ENCODE results near the gene ZNF839.
"Not testable (repeated sequence)": the region's sequence is repeated elsewhere in the genome, so short reads cannot be mapped to it uniquely, and the experiment has no call there.

Gene ZNF839

GRCh38 chr14:102335163-102335562 lies 15.6 kb downstream of the ZNF839 start:
- no peaks in the 10 kb centered on the region for H3K4me1 ChIP-seq (ENCODE audit: control insufficient read depth, insufficient read depth, low read length, poor library complexity, severe bottlenecking)
- H3K27ac ChIP-seq (ENCODE audit: insufficient read depth, low read length, poor library complexity, severe bottlenecking) = no peak overlapping the region
- no peaks in the 10 kb centered on the region for H3K9me3 ChIP-seq (ENCODE audit: control insufficient read depth, low read length)
- no peak for DNase-seq
- H3K4me3 ChIP-seq (ENCODE audit: insufficient read depth, low read depth, low read length, poor library complexity, severe bottlenecking) = no peak overlapping the region
- H3K36me3 ChIP-seq (ENCODE audit: control insufficient read depth, insufficient read depth, low read length) = peaks cover 24% of the 10 kb centered on the region
- H3K27me3 ChIP-seq (replicated peaks; ENCODE audit: control insufficient read depth, insufficient read depth, low read length, poor library complexity, severe bottlenecking) = no peaks in the 10 kb centered on the region

GRCh38 chr14:102338724-102339123 lies 19.2 kb downstream of the ZNF839 start:
- DNase-seq = no peak
- H3K27me3 ChIP-seq (replicated peaks; ENCODE audit: control insufficient read depth, insufficient read depth, low read length, poor library complexity, severe bottlenecking) = no peaks in the 10 kb centered on the region
- H3K4me1 ChIP-seq (ENCODE audit: control insufficient read depth, insufficient read depth, low read length, poor library complexity, severe bottlenecking) = no peaks in the 10 kb centered on the region
- no peaks in the 10 kb centered on the region for H3K9me3 ChIP-seq (ENCODE audit: control insufficient read depth, low read length)
- H3K36me3 ChIP-seq (ENCODE audit: control insufficient read depth, insufficient read depth, low read length) = peaks cover 20% of the 10 kb centered on the region
- no peak overlapping the region for H3K27ac ChIP-seq (ENCODE audit: insufficient read depth, low read length, poor library complexity, severe bottlenecking)
- no peak overlapping the region for H3K4me3 ChIP-seq (ENCODE audit: insufficient read depth, low read depth, low read length, poor library complexity, severe bottlenecking)

- Histone ChIP-seq H3K36me3 (ENCODE audit: control insufficient read depth, insufficient read depth, low read length) (peaks cover 17% of the 10 kb centered on the region), H3K4me3 (ENCODE audit: insufficient read depth, low read depth, low read length, poor library complexity, severe bottlenecking) (no peak overlapping the region), H3K27me3 (replicated peaks; ENCODE audit: control insufficient read depth, insufficient read depth, low read length, poor library complexity, severe bottlenecking) (no peaks in the 10 kb centered on the region), H3K9me3 (ENCODE audit: control insufficient read depth, low read length) (no peaks in the 10 kb centered on the region), H3K27ac (ENCODE audit: insufficient read depth, low read length, poor library complexity, severe bottlenecking) (no peak overlapping the region), H3K4me1 (ENCODE audit: control insufficient read depth, insufficient read depth, low read length, poor library complexity, severe bottlenecking) (no peaks in the 10 kb centered on the region)
- no peak for DNase-seq
Measured at GRCh38 chr14:102341566-102341965, 22.0 kb downstream of the ZNF839 start.

GRCh38 chr14:102342238-102342637 lies 22.7 kb downstream of the ZNF839 start:
- Histone ChIP-seq H3K9me3 (ENCODE audit: control insufficient read depth, low read length) (no peaks in the 10 kb centered on the region), H3K27ac (ENCODE audit: insufficient read depth, low read length, poor library complexity, severe bottlenecking) (no peak overlapping the region), H3K27me3 (replicated peaks; ENCODE audit: control insufficient read depth, insufficient read depth, low read length, poor library complexity, severe bottlenecking) (no peaks in the 10 kb centered on the region), H3K4me1 (ENCODE audit: control insufficient read depth, insufficient read depth, low read length, poor library complexity, severe bottlenecking) (no peaks in the 10 kb centered on the region), H3K36me3 (ENCODE audit: control insufficient read depth, insufficient read depth, low read length) (peaks cover 17% of the 10 kb centered on the region), H3K4me3 (ENCODE audit: insufficient read depth, low read depth, low read length, poor library complexity, severe bottlenecking) (no peak overlapping the region)
- DNase-seq = no peak

- no peaks in the 10 kb centered on the region for H3K9me3 ChIP-seq (ENCODE audit: control insufficient read depth, low read length)
- H3K36me3 ChIP-seq (ENCODE audit: control insufficient read depth, insufficient read depth, low read length) = peaks cover 29% of the 10 kb centered on the region
- no peaks in the 10 kb centered on the region for H3K4me1 ChIP-seq (ENCODE audit: control insufficient read depth, insufficient read depth, low read length, poor library complexity, severe bottlenecking)
- H3K27me3 ChIP-seq (replicated peaks; ENCODE audit: control insufficient read depth, insufficient read depth, low read length, poor library complexity, severe bottlenecking) = no peaks in the 10 kb centered on the region
- no peak for DNase-seq
- no peak overlapping the region for H3K27ac ChIP-seq (ENCODE audit: insufficient read depth, low read length, poor library complexity, severe bottlenecking)
- no peak overlapping the region for H3K4me3 ChIP-seq (ENCODE audit: insufficient read depth, low read depth, low read length, poor library complexity, severe bottlenecking)
Measured at GRCh38 chr14:102344084-102344483, 24.5 kb downstream of the ZNF839 start.

- no peaks in the 10 kb centered on the region for H3K27me3 ChIP-seq (replicated peaks; ENCODE audit: control insufficient read depth, insufficient read depth, low read length, poor library complexity, severe bottlenecking)
- no peak overlapping the region for H3K27ac ChIP-seq (ENCODE audit: insufficient read depth, low read length, poor library complexity, severe bottlenecking)
- H3K36me3 ChIP-seq (ENCODE audit: control insufficient read depth, insufficient read depth, low read length) = peaks cover 33% of the 10 kb centered on the region
- H3K4me3 ChIP-seq (ENCODE audit: insufficient read depth, low read depth, low read length, poor library complexity, severe bottlenecking) = no peak overlapping the region
- H3K9me3 ChIP-seq (ENCODE audit: control insufficient read depth, low read length) = no peaks in the 10 kb centered on the region
- no peaks in the 10 kb centered on the region for H3K4me1 ChIP-seq (ENCODE audit: control insufficient read depth, insufficient read depth, low read length, poor library complexity, severe bottlenecking)
- no peak for DNase-seq
Measured at GRCh38 chr14:102344485-102344884, 24.9 kb downstream of the ZNF839 start.

- H3K9me3 ChIP-seq (ENCODE audit: control insufficient read depth, low read length) = no peaks in the 10 kb centered on the region
- no peaks in the 10 kb centered on the region for H3K27me3 ChIP-seq (replicated peaks; ENCODE audit: control insufficient read depth, insufficient read depth, low read length, poor library complexity, severe bottlenecking)
- H3K36me3 ChIP-seq (ENCODE audit: control insufficient read depth, insufficient read depth, low read length) = peaks cover 37% of the 10 kb centered on the region
- H3K4me1 ChIP-seq (ENCODE audit: control insufficient read depth, insufficient read depth, low read length, poor library complexity, severe bottlenecking) = no peaks in the 10 kb centered on the region
- H3K4me3 ChIP-seq (ENCODE audit: insufficient read depth, low read depth, low read length, poor library complexity, severe bottlenecking) = no peak overlapping the region
- DNase-seq = no peak
- no peak overlapping the region for H3K27ac ChIP-seq (ENCODE audit: insufficient read depth, low read length, poor library complexity, severe bottlenecking)
Measured at GRCh38 chr14:102345232-102345631, 25.7 kb downstream of the ZNF839 start.

GRCh38 chr14:102346645-102347044 lies 27.1 kb downstream of the ZNF839 start:
- Histone ChIP-seq H3K4me3 (ENCODE audit: insufficient read depth, low read depth, low read length, poor library complexity, severe bottlenecking) (no peak overlapping the region), H3K27ac (ENCODE audit: insufficient read depth, low read length, poor library complexity, severe bottlenecking) (no peak overlapping the region), H3K27me3 (replicated peaks; ENCODE audit: control insufficient read depth, insufficient read depth, low read length, poor library complexity, severe bottlenecking) (no peaks in the 10 kb centered on the region), H3K36me3 (ENCODE audit: control insufficient read depth, insufficient read depth, low read length) (peaks cover 41% of the 10 kb centered on the region), H3K4me1 (ENCODE audit: control insufficient read depth, insufficient read depth, low read length, poor library complexity, severe bottlenecking) (no peaks in the 10 kb centered on the region), H3K9me3 (ENCODE audit: control insufficient read depth, low read length) (no peaks in the 10 kb centered on the region)
- DNase-seq = no peak

GRCh38 chr14:102348376-102348775 lies 28.8 kb downstream of the ZNF839 start:
- no peak for DNase-seq
- Histone ChIP-seq H3K9me3 (ENCODE audit: control insufficient read depth, low read length) (no peaks in the 10 kb centered on the region), H3K4me1 (ENCODE audit: control insufficient read depth, insufficient read depth, low read length, poor library complexity, severe bottlenecking) (no peaks in the 10 kb centered on the region), H3K27ac (ENCODE audit: insufficient read depth, low read length, poor library complexity, severe bottlenecking) (no peak overlapping the region), H3K27me3 (replicated peaks; ENCODE audit: control insufficient read depth, insufficient read depth, low read length, poor library complexity, severe bottlenecking) (no peaks in the 10 kb centered on the region), H3K36me3 (ENCODE audit: control insufficient read depth, insufficient read depth, low read length) (peaks cover 48% of the 10 kb centered on the region), H3K4me3 (ENCODE audit: insufficient read depth, low read depth, low read length, poor library complexity, severe bottlenecking) (no peak overlapping the region)

GRCh38 chr14:102351023-102351422 lies 31.5 kb downstream of the ZNF839 start:
- DNase-seq = no peak
- Histone ChIP-seq H3K9me3 (ENCODE audit: control insufficient read depth, low read length) (no peaks in the 10 kb centered on the region), H3K4me3 (ENCODE audit: insufficient read depth, low read depth, low read length, poor library complexity, severe bottlenecking) (no peak overlapping the region), H3K36me3 (ENCODE audit: control insufficient read depth, insufficient read depth, low read length) (peaks cover 54% of the 10 kb centered on the region), H3K27ac (ENCODE audit: insufficient read depth, low read length, poor library complexity, severe bottlenecking) (no peak overlapping the region), H3K4me1 (ENCODE audit: control insufficient read depth, insufficient read depth, low read length, poor library complexity, severe bottlenecking) (no peaks in the 10 kb centered on the region), H3K27me3 (replicated peaks; ENCODE audit: control insufficient read depth, insufficient read depth, low read length, poor library complexity, severe bottlenecking) (no peaks in the 10 kb centered on the region)

GRCh38 chr14:102351593-102351992 lies 32.0 kb downstream of the ZNF839 start:
- peaks cover 59% of the 10 kb centered on the region for H3K36me3 ChIP-seq (ENCODE audit: control insufficient read depth, insufficient read depth, low read length)
- not testable (repeated sequence) for H3K4me1 ChIP-seq (ENCODE audit: control insufficient read depth, insufficient read depth, low read length, poor library complexity, severe bottlenecking); H3K27ac ChIP-seq (ENCODE audit: insufficient read depth, low read length, poor library complexity, severe bottlenecking); DNase-seq; H3K9me3 ChIP-seq (ENCODE audit: control insufficient read depth, low read length); H3K27me3 ChIP-seq (replicated peaks; ENCODE audit: control insufficient read depth, insufficient read depth, low read length, poor library complexity, severe bottlenecking); H3K4me3 ChIP-seq (ENCODE audit: insufficient read depth, low read depth, low read length, poor library complexity, severe bottlenecking)

Measured in effector memory CD4-positive, alpha-beta T cell (primary cell).